Right atrium auricular region (tissue), 2 donors: ENCODE results near the gene ARID5B. TPM values are rescaled to one million over a fixed set of nuclear protein-coding genes. Genes with fewer than 3 reads are reported as not detected.

Source experiments
- DNase-seq: peaks from one replicate; pipeline ENCODE4 v3.0.0-alpha.2; 2019; ENCODE audit warnings: low spot score
- H3K27ac ChIP-seq, 2 donors: fragments of 200-600 bp; sonication (generic); 1 replicate in 1 of 2; 2 replicates in 1 of 2; pipeline ENCODE4 v1.5.1; 2016 to 2019
- H3K27me3 ChIP-seq, 2 donors: fragments of 200-600 bp; sonication (generic); one replicate each; pipeline versions ENCODE4 v1.5.1 to v1.6.0; 2017 to 2019
- H3K36me3 ChIP-seq: fragments of 200-600 bp; sonication (generic); one replicate; pipeline ENCODE4 v1.5.1; 2016
- H3K4me1 ChIP-seq, 2 donors: fragments of 200-600 bp; sonication (generic); one replicate each; pipeline versions ENCODE4 v1.5.1 to v1.6.0; 2017 to 2019
- H3K4me3 ChIP-seq, 2 donors: fragments of 200-600 bp; sonication (generic); 1 replicate in 1 of 2; 2 replicates in 1 of 2; pipeline ENCODE4 v1.5.1; 2017 to 2019; ENCODE audit warnings: mild to moderate bottlenecking in 1 of 2, moderate library complexity in 1 of 2
- H3K9me3 ChIP-seq, 2 donors: fragments of 200-600 bp; sonication (generic); one replicate each; pipeline ENCODE4 v1.5.1; 2019
- CTCF ChIP-seq, 2 donors: fragments of 200-600 bp; sonication (generic); IDR thresholded peaks; one replicate each; pipeline ENCODE4 v1.5.1; 2019; ENCODE audit warnings: antibody characterized with exemption in 2 of 2
- total RNA-seq, 2 donors: library from RNA; depleted of rRNA; stranded (reverse); fragments of >200 nt; gene quantifications; one replicate each; pipeline ENCODE4 v1.1.0, GENCODE V29; 2016

The ARID5B gene
- total RNA-seq, 2 donors from 2014 or later = 37.9 to 53.4 TPM

- peak overlapping the region in 1 of 2 donors; percentile 31 for H3K27ac ChIP-seq
Observed at GRCh38 chr10:62039954-62040353, 138.5 kb downstream of the ARID5B start.

GRCh38 chr10:62040881-62041280 is 139.4 kb downstream of the ARID5B start:
- Histone ChIP-seq H3K36me3 (no peaks in the 10 kb centered on the region), H3K4me1 (peaks cover 0 to 58% of the 10 kb centered on the region in 2 donors), H3K27me3 (no peaks in the 10 kb centered on the region), H3K4me3 (no peak overlapping the region), H3K9me3 (no peaks in the 10 kb centered on the region), H3K27ac (no peak overlapping the region)
- DNase-seq = no peak
- no peak for TF ChIP-seq CTCF (IDR thresholded peaks at IDR 0.05)

More at GRCh38 chr10:62039954-62040353, 138.5 kb downstream of the ARID5B start:
- Histone ChIP-seq H3K4me1 (peaks cover 0 to 49% of the 10 kb centered on the region in 2 donors), H3K27me3 (no peaks in the 10 kb centered on the region), H3K9me3 (no peaks in the 10 kb centered on the region), H3K4me3 (no peak overlapping the region), H3K36me3 (no peaks in the 10 kb centered on the region)
- no peak for DNase-seq
- no peak for TF ChIP-seq CTCF (IDR thresholded peaks at IDR 0.05)

- Histone ChIP-seq H3K9me3 (no peaks in the 10 kb centered on the region), H3K27ac (peak overlapping the region in 1 of 2 donors; percentile 21), H3K4me3 (no peak overlapping the region), H3K36me3 (no peaks in the 10 kb centered on the region), H3K4me1 (peaks cover 0 to 62% of the 10 kb centered on the region in 2 donors), H3K27me3 (no peaks in the 10 kb centered on the region)
- no peak for DNase-seq
- no peak for TF ChIP-seq CTCF (IDR thresholded peaks at IDR 0.05)
Observed at GRCh38 chr10:62043421-62044021, 142.0 kb downstream of the ARID5B start.

GRCh38 chr10:62044566-62044965 is 143.1 kb downstream of the ARID5B start:
- H3K36me3 ChIP-seq = no peaks in the 10 kb centered on the region
- H3K4me1 ChIP-seq = peaks cover 0 to 57% of the 10 kb centered on the region in 2 donors
- no peak for TF ChIP-seq CTCF (IDR thresholded peaks at IDR 0.05)
- no peaks in the 10 kb centered on the region for H3K27me3 ChIP-seq
- no peaks in the 10 kb centered on the region for H3K9me3 ChIP-seq
- peak overlapping the region; percentile 97 to 98 for H3K27ac ChIP-seq
- H3K4me3 ChIP-seq = no peak overlapping the region
- DNase-seq = no peak

- peaks cover 0 to 54% of the 10 kb centered on the region in 2 donors for H3K4me1 ChIP-seq
Observed at GRCh38 chr10:62045765-62046521, 144.4 kb downstream of the ARID5B start.

More at GRCh38 chr10:62045765-62046521, 144.4 kb downstream of the ARID5B start:
- H3K27me3 ChIP-seq = no peaks in the 10 kb centered on the region
- H3K4me3 ChIP-seq = peak overlapping the region; percentile 12
- no peaks in the 10 kb centered on the region for H3K9me3 ChIP-seq
- no peak for TF ChIP-seq CTCF (IDR thresholded peaks at IDR 0.05)
- H3K27ac ChIP-seq = peak overlapping the region; percentile 97 to 98
- H3K36me3 ChIP-seq = no peaks in the 10 kb centered on the region
- no peak for DNase-seq
